HepG2 (cell line): Measurements from ENCODE around the gene ITIH1. TPM values are rescaled to one million over a fixed set of nuclear protein-coding genes. Genes with fewer than 3 reads are reported as not detected.

Source experiments
- ARID2 ChIP-seq: sonication (generic); formaldehyde crosslinking; IDR thresholded peaks from 2 replicates; pipeline ENCODE4 v1.8.1; 2022; ENCODE audit warnings: mild to moderate bottlenecking, missing genetic modification reagents, borderline replicate concordance
- BRD4 ChIP-seq: sonication (generic); formaldehyde crosslinking; IDR thresholded peaks from 2 replicates; pipeline ENCODE4 v1.4.0; 2020; ENCODE audit warnings: missing genetic modification reagents
- HMGXB4 ChIP-seq, 2 experiments: sonication (generic) in 1 of 2; formaldehyde crosslinking in 1 of 2; IDR thresholded peaks; 2 replicates each; pipeline versions ENCODE4 v1.4.0 to v1.6.1; 2018 to 2020; ENCODE audit warnings: missing genetic modification reagents in 2 of 2, borderline replicate concordance in 1 of 2, low read depth in 1 of 2, mild to moderate bottlenecking in 1 of 2, missing biosample characterization in 1 of 2
- KAT7 ChIP-seq: IDR thresholded peaks from 2 replicates; pipeline ENCODE4 v1.6.1; 2018; ENCODE audit warnings: borderline replicate concordance, missing compliant biosample characterization
- NFYC ChIP-seq: IDR thresholded peaks from 2 replicates; pipeline ENCODE4 v1.6.1; 2016; ENCODE audit warnings: missing genetic modification reagents, missing compliant biosample characterization
- SALL2 ChIP-seq: sonication (generic); formaldehyde crosslinking; IDR thresholded peaks from 2 replicates; pipeline ENCODE4 v1.8.1; 2023; ENCODE audit warnings: mild to moderate bottlenecking, missing genetic modification reagents, inconsistent platforms
- SNAPC5 ChIP-seq: sonication (generic); formaldehyde crosslinking; IDR thresholded peaks from 2 replicates; pipeline ENCODE4 v1.8.1; 2023; ENCODE audit warnings: mild to moderate bottlenecking, missing genetic modification reagents, borderline replicate concordance
- TARDBP ChIP-seq: sonication (generic); formaldehyde crosslinking; IDR thresholded peaks from 2 replicates; pipeline ENCODE4 v1.8.0; 2022; ENCODE audit warnings: mild to moderate bottlenecking, missing genetic modification reagents
- TEF ChIP-seq: sonication (generic); formaldehyde crosslinking; IDR thresholded peaks from 2 replicates; pipeline ENCODE4 v1.5.0; 2020; ENCODE audit warnings: missing genetic modification reagents
- ZBTB43 ChIP-seq: sonication (generic); formaldehyde crosslinking; conservative IDR thresholded peaks from 2 replicates; pipeline ENCODE4 v1.4.0; 2020; ENCODE audit warnings: missing genetic modification reagents
- ZNF101 ChIP-seq: sonication (generic); formaldehyde crosslinking; IDR thresholded peaks from 2 replicates; pipeline ENCODE4 v1.4.0; 2020; ENCODE audit warnings: mild to moderate bottlenecking, low read depth, missing genetic modification reagents, borderline replicate concordance
- ZNF224 ChIP-seq: sonication (generic); formaldehyde crosslinking; IDR thresholded peaks from 2 replicates; pipeline ENCODE4 v1.5.0; 2020; ENCODE audit warnings: mild to moderate bottlenecking, missing genetic modification reagents
- ZNF296 ChIP-seq: sonication (generic); formaldehyde crosslinking; conservative IDR thresholded peaks from 2 replicates; pipeline ENCODE4 v1.5.0; 2020; ENCODE audit warnings: mild to moderate bottlenecking, missing genetic modification reagents
- ZNF441 ChIP-seq: sonication (generic); formaldehyde crosslinking; IDR thresholded peaks from 2 replicates; pipeline ENCODE4 v1.7.0; 2021; ENCODE audit warnings: missing genetic modification reagents, borderline replicate concordance
- ZNF616 ChIP-seq: sonication (generic); formaldehyde crosslinking; IDR thresholded peaks from 2 replicates; pipeline ENCODE4 v1.5.0; 2020; ENCODE audit warnings: low read depth, mild to moderate bottlenecking, missing genetic modification reagents
- ZNF646 ChIP-seq: sonication (generic); formaldehyde crosslinking; IDR thresholded peaks from 2 replicates; pipeline ENCODE4 v1.9.0; 2021; ENCODE audit warnings: mild to moderate bottlenecking, missing genetic modification reagents
- ZNF652 ChIP-seq: IDR thresholded peaks from 2 replicates; pipeline ENCODE4 v1.6.1; 2016; ENCODE audit warnings: low read depth, borderline replicate concordance
- ZNF761 ChIP-seq: sonication (generic); formaldehyde crosslinking; conservative IDR thresholded peaks from 2 replicates; pipeline ENCODE4 v1.4.0; 2020; ENCODE audit warnings: mild to moderate bottlenecking, missing genetic modification reagents
- polyA plus RNA-seq, 8 experiments: library from polyadenylated mRNA; depleted of rRNA in 3 of 8; stranded (reverse) in 7 of 8; unstranded in 1 of 8; fragments of >200 nt; fragmentation: Illumina TruSeq in 4 of 8; extraction: Trizol in 4 of 8; gene quantifications; 2 replicates each; pipeline versions ENCODE4 v1.2.1 to v1.2.3, GENCODE V29; 2011 to 2016; ENCODE audit warnings: low read depth in 4 of 8, missing spikeins in 1 of 8, mixed read lengths in 1 of 8; ENCODE audit not compliant: insufficient read depth in 1 of 8
- total RNA-seq, 5 experiments: library from RNA; depleted of rRNA; stranded (reverse); fragments of >200 nt; fragmentation: Illumina TruSeq; extraction: Trizol; gene quantifications; 2 replicates each; pipeline ENCODE4 v1.2.3, GENCODE V29; 2016; ENCODE audit warnings: low read depth in 1 of 5
- TF ChIP-seq, protein P1 (sequence below): IDR thresholded peaks from 2 replicates; pipeline ENCODE4 v1.6.1; 2012; ENCODE audit warnings: inconsistent platforms

ITIH1 gene
- total and polyA plus RNA-seq, 2 of the 13 experiments (the other 11 are each of a cell fraction or from before 2014, with no cell fraction given) = 12.3 to 19.6 TPM

GRCh38 chr3:52792413-52792812 lies 15.0 kb downstream of the ITIH1 start (continued):
- TF ChIP-seq HMGXB4 (CRISPR knock-in tag; IDR thresholded peaks at IDR 0.05; ENCODE audit: borderline replicate concordance in 1 of 2, low read depth in 1 of 2) (peak; percentile 38 to 47; a peak in 2 of 4 replicates), BRD4 (CRISPR knock-in tag) (no peak), SALL2 (CRISPR knock-in tag) (no peak), ARID2 (CRISPR knock-in tag) (no peak), ZNF224 (CRISPR knock-in tag) (no peak), ZNF441 (CRISPR knock-in tag) (no peak), TARDBP (CRISPR knock-in tag) (0 out of 2 replicates have a peak, but pooled peaks have one; percentile 43), NFYC (CRISPR knock-in tag) (no peak), KAT7 (CRISPR knock-in tag) (no peak; the same call in 1 of the 2 replicates), ZNF761 (no peak), ZNF296 (CRISPR knock-in tag) (no peak), ZNF646 (CRISPR knock-in tag) (no peak), TEF (CRISPR knock-in tag) (no peak), ZNF652 (CRISPR knock-in tag) (no peak), SNAPC5 (no peak), ZBTB43 (CRISPR knock-in tag) (no peak), ZNF101 (CRISPR knock-in tag) (no peak), ZNF616 (no peak)
- TF ChIP-seq, protein P1, sequence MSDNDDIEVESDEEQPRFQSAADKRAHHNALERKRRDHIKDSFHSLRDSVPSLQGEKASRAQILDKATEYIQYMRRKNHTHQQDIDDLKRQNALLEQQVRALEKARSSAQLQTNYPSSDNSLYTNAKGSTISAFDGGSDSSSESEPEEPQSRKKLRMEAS = peak; percentile 34; the same call in 1 of the 2 replicates
